Suppressor macrophage (primary cell): Measurements from ENCODE around the gene DOCK7.
A peak's percentile ranks its signal among the peaks of the same experiment; 100 is the strongest.
"Not testable (repeated sequence)": the region's sequence is repeated elsewhere in the genome, so short reads cannot be mapped to it uniquely, and the experiment has no call there.

Source experiments
- DNase-seq, 4 experiments: peaks; one replicate each; pipeline ENCODE4 v3.0.0-alpha.2; 2020 to 2022

DOCK7 gene

GRCh38 chr1:62608905-62609304 is 79.3 kb downstream of the DOCK7 start:
- no peak for DNase-seq

DNA sequence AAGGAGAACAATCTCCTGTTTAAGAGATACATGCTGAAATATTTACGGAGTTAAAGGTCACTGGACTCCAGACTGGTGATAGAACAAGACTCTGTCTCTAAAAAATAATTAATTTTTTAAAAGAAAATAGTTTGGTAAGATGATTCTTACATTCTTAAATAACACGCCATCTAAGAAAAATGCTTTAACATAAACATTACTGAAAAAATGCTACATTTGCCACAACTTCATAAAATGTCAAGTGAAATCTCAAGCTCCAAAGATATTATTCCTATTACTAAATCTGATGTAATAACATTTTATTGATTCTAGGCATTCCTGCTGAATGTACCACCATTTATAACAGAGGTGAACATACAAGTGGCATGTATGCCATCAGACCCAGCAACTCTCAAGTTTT is 86.7 kb downstream of the DOCK7 start:
- no peak for DNase-seq

- DNase-seq: no peak
These were observed 89.1 kb downstream of the DOCK7 start for GRCh38 chr1:62599044-62599443.

DNA sequence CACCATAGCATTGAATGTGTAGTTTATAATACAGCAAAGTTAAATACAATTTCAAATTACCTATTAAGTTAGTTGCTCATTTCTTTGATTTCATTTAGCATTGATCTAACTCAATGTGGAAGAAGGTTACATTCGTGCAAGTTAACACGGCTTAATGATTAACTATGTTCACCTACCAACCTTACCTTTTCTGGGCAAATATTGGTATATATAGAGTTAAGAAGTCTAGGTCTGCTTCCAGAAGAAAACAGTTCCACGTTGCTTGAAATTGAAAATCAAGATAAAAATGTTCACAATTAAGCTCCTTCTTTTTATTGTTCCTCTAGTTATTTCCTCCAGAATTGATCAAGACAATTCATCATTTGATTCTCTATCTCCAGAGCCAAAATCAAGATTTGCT is 90.9 kb downstream of the DOCK7 start, which contains the start of gene ANGPTL3:
Gene ANGPTL3 (plus strand): TSS at position 240 of the 400 bp plus-strand sequence. CDS start 47 bp downstream, at position 287.
- DNase-seq: no peak

- no peak for DNase-seq
These were observed 92.5 kb downstream of the DOCK7 start for GRCh38 chr1:62595647-62596046.

- no peak for DNase-seq
These were observed 94.3 kb downstream of the DOCK7 start for GRCh38 chr1:62593825-62594394.

GRCh38 chr1:62590970-62591368 is 97.2 kb downstream of the DOCK7 start:
- no peak for DNase-seq

- no peak for DNase-seq
These were observed 97.8 kb downstream of the DOCK7 start for GRCh38 chr1:62590255-62590969.

- DNase-seq: no peak
These were observed 98.9 kb downstream of the DOCK7 start for GRCh38 chr1:62589321-62589720.

DNA sequence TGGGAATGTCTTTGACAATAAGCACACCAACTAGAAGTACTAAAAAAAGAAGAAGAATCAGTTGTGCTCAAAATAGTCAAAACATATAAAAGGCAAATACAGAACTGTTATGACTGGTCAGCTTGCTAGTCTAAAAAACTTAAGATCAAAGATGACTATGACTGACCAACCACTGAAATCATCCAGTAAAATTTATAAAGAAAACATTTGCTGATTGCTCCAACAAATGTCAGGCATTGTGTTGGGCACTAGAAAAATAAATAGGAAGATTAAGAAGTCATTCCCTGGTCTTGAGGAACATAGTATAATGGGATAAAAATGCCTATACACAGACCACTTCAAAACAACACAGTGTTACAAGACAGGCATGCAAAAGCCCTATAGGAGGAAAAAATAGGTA is 100.2 kb downstream of the DOCK7 start:
- DNase-seq: no peak

DNA sequence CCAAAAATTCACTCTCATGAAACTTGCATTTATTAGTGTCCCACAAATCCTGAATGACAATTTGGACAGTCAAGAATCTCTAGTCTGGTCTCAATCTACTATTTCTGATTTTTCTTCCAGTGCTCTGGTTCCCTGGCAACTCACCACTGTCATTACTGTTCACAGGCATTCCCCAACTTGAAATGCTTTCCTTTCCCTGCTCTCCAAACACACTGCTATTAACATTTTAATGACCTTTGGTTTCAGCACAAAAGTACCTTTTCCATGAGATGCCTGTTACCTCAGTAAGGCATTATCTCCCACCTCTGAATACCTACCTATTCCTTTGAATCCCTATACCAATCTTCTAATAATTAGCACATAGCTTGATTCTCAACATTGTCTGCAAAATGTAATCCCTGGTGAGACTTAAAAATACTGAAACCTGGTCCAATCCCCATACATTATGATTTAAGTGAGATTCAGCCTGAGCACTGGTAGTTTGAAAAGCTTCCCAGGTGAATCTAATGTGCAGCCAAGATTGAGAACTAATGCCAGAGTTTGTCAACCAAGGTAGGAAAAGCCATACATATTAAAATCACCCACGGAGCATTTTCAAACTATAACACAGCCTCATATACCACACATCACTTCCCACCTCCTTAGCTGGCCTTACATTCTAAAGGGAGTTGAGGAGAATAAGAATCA is 102.6 kb downstream of the DOCK7 start:
- DNase-seq: no peak

DNA sequence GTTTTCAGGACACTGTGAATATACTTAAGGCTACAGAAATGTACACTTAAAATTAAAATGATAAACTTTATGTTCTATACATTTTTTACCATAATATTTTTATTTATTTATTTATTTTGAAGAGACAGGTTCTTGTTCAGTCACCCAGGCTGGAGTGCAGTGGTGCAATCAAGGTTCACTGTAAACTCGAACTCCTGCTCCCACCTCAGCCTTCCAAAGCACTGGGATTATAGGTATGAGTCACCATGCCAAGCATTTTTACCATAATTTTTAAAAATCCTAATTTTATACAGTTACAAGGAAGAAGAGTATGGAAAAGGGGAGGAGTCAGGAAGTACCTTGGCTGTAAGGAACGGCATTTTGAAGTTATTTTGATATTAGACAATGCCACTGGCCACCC is 114.5 kb downstream of the DOCK7 start:
- no peak for DNase-seq

DNA sequence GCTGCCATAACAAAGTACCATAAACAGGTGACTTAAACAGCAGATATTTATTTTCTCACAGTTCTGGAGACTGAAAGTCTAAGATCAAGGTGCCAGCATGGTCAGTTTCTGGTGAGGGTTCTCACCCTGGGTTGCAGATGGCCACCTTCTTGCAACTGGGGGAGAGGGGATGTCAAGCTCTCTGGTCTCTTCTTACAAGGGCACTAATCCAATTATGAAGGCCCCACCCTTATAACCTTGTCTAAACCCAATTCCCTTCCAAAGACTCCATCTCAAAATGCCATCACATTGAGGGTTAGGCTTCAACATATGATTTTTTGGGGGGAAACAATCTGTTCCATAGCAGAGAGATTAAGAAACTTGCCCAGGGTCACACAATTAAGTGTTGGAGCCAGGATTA is 115.7 kb downstream of the DOCK7 start:
- no peak for DNase-seq

DNA sequence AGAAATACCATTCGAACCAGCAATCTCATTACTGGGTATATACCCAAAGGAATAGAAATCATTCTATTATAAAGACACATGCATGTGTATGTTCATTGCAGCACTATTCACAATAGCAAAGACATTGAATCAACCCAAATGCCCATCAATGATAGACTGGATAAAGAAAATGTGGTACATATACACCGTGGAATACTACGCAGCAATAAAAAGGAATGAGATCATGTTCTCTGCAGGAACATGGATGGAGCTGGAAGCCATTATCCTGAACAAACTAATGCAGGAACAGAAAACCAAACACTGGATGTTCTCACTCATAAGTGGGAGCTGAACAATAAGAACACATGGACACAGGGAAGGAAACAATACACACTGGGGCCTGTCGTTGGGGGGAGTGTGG is 116.7 kb downstream of the DOCK7 start:
- DNase-seq: not testable (repeated sequence)

DNA sequence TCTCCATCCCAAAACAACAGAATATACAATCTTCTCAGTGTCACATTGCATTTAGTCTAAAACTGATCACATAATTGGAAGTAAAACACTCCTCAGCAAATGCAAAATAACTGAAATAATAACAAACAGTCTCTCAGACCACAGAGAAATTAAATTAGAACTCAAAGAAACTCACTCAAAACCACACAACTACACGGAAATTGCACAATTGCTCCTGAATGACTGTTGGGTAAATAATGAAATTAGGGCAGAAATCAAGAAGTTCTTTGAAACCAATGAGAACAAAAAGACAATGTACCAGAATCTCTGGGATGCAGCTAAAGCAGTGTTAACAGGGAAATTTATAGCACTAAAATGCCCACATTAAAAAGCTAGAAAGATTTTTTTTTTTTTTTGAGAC is 120.3 kb downstream of the DOCK7 start:
- DNase-seq: peak in 3 of 4 experiments; percentile 2 to 55 (median 6)

GRCh38 chr1:62567182-62567581 is 121.0 kb downstream of the DOCK7 start:
- DNase-seq: not testable (repeated sequence)

DNA sequence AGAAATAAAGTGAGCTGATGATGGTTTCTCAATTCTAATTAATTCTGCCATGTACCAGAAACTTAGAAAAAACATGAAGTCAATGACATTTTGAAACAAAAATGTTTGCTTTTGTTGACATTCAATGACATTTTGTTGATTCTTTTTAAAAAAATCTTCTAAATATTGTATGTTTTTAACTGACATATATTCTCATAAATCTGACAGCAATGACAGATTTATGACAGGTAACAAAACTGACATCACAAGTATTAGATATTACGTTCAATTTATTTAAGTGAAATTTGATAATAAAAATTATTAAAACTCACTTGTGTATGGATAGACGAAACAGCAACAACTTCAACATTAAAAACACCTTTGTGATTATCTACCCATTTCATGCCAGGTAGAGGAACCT is 126.9 kb downstream of the DOCK7 start:
- DNase-seq: no peak

- DNase-seq: no peak
These were observed 143.6 kb downstream of the DOCK7 start for GRCh38 chr1:62544570-62544969.

GRCh38 chr1:62541048-62541447 is 147.1 kb downstream of the DOCK7 start:
- no peak for DNase-seq

DNA sequence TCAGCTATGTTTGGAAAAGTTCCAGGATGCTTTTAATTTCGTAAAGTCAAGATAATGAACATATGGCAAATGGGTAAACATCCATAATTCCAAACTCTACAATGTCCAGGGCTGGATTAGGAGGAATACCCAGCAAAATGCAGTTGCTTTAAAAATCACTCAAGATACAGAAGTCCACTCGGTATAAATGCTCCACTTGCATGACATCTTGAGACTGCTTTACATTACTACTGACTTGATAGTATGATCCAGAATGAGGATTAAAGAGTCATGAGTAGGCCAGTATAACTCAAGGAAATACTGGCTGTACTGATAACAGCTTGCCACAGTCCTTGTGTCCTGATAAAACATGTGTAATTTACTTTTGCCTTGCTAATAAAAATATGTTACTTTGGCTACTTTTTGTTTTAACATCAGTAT is 149.1 kb downstream of the DOCK7 start:
- DNase-seq: no peak

- no peak for DNase-seq
These were observed 151.3 kb downstream of the DOCK7 start for GRCh38 chr1:62536865-62537264.

GRCh38 chr1:62530516-62531154 is 157.6 kb downstream of the DOCK7 start:
- no peak for DNase-seq

GRCh38 chr1:62529227-62529626 is 159.0 kb downstream of the DOCK7 start:
- no peak for DNase-seq
